GM20431 (cell line): ENCODE measurements around the gene CIT.

Source experiments
- in situ Hi-C: fragments of 300-500 bp; cut with MseI, MboI; formaldehyde crosslinking; loops from one replicate; pipeline ENCODE4 v1.15.0; 2020; ENCODE audit warnings: low sequenced_read_pairs; ENCODE audit not compliant: unreplicated experiment

The CIT gene

DNA sequence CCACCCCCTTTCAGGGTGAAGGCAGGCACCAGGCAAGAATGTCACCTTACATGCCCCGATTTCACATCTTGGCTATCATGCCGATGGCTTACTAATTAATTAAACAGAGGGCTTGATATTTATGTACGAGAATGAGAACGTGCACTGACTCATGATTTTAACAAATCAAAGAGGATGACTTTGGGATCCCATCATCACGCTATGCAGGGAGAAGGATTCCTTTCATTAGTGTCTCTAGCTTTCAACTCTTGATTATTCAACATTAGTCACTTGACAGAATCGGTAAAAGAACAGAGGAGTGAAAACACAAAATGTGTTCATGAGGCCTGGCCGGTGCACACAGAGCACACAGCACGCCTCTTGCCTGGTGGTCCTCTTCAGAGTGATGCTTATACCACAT is 128.6 kb downstream of the CIT start:
- in situ Hi-C loops: no loop called here

DNA sequence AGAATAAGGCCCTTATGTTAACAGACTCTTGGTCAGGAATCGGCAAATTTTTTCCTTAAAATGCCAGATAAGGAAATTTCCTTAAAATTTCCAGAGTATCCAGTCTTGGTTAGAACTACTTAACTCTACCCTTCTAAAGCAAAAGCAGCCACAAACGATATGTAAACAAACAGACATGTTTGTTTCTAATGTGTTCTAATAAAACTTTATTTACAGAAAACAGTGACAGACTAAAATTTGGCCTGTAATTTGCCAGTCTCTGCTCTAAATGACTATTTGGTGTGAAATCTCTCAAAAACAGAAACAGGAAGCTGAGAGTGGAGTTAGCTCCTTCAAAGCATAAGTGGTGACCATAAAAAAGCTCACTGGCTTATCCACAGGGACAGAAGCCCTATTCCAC is 131.0 kb downstream of the CIT start:
- in situ Hi-C loops: no loop called here

DNA sequence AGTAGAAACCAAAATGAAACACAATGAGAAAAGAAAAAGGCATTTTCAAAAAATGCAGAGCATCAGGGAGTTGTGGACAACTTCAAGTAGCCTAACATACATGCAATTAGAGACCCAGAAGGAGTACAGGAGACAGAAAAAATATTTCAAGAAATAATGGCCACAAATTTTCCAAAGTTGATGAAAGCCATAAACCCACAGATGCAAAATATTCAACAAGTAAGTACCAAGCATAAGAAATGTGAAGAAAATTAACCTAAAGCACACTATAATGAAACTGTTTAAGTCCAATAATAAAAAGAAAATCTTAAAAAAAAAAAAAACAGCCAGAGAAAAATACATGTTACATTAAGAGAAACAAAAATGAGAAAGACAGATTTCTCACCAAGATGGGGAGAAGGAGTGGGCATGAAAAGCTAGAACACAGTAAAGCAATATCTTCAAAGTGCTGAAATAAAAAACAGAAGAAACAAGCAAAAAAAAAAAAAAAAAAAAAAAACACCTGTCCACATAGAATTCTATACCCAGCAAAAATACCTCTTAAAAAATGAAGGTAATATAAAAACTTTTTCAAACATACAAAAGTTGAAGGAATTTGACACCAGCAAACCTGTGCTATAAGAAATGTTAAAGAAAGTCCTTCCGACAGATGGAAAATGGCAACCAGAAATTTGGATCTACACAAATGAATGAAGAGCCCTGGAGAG is 132.1 kb downstream of the CIT start:
- in situ Hi-C loops: no loop called here

DNA sequence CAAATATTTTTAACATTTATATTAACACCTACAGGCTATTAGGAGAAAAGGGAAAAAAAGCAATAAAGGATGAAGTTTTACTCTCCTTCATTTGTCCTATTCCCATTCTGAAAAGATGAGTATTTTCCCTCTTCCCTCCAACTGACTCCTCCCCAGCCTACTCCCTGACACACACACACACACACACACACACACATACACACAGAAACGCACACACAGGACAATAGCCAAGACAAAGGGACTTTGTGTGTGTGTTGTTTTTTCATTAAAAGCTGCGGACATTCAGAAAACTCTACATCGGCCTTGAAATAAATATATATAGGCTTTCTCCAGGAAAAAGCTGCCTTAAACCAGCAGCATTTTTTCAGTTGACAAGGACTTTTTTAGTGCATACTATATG is 134.4 kb downstream of the CIT start:
- in situ Hi-C loops: no loop called here

DNA sequence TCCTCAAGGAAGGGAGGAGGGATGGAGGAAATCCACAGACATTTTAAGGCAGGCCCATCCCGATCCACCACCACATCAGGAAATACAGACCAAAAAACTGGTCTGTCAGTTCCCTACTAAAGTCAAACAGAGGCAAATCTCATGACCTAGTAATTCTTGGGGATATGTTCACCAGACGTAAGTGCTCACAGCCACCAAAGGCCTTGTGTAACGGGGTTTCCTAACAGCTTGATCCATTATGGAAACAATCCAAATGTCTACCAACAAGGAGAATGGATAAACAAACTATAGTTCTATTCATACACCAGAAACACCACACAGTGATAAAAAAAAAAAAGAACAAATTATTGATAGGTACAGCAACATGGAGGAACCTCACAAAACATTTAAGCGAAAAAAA is 136.3 kb downstream of the CIT start:
- in situ Hi-C loops: no loop called here

DNA sequence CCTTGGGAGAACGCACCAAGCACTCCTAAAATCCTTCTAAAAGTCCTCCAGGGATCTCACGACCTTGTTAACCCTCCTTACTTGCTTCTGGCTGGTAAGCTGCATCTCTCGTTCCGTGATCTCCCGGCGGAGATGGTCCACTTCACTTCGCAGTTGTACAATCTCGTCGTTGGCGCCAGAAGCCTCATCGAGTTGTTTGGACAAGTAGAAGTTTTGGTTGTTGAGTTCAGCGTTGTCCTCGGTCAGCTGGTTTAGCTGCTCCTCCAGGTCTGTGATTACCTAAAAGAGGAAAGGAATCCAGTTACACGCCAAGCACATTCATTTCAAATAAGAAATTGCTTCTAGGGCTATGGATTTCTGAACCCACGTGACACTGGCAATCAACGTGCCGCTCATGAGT is 142.0 kb downstream of the CIT start:
- in situ Hi-C loops: no loop called here

DNA sequence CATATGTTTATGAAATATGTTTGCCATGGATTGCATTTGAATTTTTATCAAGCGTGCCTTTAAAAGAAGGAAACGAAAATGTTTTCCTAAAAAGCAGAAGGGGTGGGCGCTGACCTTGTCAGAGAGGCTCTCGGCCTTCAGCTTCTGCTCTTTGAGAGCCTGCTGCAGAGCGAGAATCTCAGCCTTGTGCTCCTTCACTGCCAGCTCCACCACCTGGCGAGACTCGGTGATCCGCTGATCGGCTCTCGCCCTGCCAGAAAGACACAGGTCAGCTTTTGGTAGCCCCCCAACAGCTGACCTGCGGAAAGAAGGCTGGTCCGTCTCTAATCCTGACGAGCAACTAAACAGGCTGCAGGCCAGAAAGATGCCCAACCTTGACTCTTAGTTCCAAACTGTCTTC is 146.7 kb downstream of the CIT start:
- in situ Hi-C loops: no loop called here

DNA sequence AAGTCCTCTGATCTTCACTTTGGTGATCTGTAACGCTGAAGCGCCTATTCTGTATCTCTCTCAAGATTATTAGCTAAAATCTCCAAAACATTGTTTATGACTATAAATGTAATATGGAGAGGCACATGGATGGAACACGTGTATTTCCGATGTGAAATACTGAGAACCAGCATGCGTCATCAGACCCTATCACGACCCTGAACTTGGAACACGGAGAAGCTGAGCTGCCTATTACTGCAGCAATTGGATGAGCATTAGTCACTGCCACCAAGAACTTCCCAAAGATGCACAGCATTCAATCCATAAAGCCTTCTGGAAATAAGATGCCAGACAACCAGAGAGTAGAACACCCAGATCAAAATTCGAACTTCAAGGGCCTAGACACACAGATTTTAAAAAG is 147.2 kb downstream of the CIT start:
- in situ Hi-C loops: no loop called here

DNA sequence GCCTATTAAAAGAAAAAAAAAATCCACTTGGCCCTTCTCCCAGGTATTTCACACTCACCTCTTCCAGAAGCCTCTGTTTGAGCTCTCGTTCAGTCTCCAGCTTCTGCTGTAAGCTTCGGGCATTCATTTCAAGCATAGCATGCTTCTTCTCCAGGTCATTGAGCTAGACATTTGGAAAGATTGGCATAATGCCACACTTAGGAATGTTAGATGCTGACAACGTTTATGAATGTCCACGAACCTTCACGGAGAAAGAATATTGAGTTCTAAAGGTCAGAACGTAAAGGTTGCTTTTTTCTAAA is 148.7 kb downstream of the CIT start:
- in situ Hi-C loops: no loop called here

DNA sequence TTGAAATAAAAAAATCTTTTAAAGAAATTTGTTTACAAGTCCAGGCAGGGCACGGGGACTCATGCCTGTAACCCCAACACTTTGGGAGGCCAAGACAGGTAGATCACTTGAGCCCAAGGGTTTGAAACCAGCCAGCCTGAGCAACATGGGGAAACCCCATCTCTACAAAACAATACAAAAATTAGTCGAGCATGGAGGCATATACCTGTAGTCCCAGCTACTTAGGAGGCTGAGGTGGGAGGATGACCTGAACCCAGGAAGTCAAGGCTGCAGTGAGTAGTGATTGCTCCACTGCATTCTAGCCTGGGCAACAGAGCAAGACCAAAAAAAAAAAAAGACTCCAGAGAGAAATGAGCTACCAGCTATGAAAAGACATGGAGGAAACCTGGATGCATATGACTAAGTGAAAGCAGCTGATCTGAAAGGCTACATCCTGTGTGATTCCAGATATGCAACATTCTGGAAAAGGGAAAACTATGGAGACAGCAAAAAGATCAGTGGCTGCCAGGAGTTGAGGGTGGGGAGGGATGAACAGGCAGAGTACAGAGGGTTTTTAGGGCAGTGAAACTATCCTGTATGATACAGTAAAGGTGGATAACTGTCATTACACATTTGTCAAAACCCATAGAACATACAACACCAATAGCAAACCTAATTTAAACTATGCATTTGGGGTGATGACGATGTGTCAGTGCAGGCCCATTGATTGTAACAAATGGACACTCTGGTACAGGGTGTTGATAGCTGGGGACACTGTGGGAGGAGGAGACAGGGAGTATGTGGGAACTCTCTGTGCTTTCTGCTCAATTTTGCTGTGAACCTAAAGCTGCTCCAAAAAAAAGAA is 149.3 kb downstream of the CIT start:
- in situ Hi-C loops: no loop called here

DNA sequence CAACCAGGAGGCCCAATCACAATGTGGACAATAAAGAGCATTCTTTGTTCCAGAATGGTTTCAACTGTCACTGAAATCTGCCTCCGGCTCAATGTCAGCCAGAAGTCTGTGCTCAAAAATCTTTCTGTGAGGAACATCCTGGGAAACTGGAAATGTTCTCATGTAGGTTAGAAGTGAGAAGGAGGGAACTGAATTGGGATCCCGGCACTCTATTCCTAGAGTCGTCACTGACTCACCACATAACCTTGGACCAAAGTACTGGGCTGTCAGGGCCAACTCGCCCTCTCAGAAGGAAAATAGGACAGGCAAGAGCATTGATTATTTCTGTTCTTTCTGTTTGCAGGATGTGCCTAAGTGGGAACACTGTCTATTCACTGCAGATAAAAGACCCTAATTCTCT is 151.6 kb downstream of the CIT start:
- in situ Hi-C loops: no loop called here

DNA sequence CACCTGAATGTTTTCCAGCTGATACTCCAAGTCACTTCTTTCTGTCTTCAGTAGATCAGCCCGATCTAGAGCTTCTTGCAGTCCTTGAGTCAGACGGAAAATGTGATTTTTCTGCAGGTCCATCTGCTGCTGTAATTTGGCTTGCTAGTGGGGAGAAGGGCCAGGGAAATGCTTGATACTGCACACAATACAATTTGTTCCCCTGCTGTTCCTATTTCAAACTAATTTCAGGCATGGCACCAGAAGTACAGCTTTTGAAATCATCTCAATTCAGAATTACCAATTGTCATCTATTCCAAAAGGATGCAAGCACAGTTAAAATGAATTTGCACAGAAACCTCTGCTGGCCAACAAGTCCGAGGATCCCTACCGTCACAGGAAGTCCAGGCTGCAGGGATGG is 155.8 kb downstream of the CIT start:
- in situ Hi-C loops: no loop called here

DNA sequence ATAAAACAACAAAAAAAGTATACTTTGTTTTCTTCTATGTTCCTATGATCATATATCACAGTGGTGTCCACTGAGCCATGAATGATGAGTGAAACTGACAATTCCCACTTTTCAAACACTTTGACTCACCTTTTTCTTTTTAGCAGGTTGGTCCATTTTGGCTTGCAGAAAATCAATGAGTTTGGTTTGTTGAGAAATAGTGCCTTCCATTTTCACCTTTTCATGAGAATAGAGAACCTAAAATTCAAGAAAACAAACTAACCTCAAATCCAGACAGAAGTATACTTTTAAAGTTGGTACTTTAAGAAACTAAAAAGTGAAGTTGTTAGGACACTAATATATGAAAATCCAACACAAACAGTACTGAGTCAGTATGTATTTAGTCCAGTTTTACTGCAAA is 156.8 kb downstream of the CIT start:
- in situ Hi-C loops: no loop called here

DNA sequence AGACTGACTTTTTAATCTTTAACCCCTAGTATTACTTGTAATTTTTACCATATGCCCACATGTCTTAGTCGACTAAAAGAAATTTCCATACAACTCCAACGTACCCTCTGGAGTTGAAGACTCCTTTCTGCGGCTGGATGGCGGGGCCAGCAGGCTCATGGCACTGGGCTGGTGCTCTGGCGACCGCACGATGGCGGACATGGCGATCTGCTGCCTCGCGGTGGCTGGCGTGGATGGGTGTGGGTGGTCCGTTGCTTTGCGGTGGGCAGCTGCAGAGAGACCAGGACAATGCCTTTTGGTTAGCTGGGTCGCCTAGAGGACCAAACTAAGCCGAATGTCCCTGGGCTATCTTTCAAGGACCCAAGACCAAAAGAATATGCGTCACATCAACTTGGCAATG is 159.0 kb downstream of the CIT start:
- in situ Hi-C loops: no loop called here

DNA sequence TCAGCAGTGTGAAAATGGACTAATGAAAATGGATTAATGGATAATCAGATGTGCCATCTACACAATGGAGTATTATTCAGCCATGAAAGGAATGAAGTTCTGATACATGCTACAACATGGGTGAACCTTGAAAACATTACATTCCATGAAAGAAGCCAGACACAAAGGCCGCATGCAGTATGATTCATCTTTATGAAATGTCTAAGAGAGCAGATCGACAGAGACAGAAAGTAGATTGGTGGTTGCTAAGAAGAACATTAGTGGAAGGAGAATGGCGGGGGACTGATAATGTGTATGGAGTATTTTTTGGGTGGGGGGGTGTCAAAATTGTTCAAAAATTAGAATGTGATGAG is 161.9 kb downstream of the CIT start:
- in situ Hi-C loops: no loop called here

DNA sequence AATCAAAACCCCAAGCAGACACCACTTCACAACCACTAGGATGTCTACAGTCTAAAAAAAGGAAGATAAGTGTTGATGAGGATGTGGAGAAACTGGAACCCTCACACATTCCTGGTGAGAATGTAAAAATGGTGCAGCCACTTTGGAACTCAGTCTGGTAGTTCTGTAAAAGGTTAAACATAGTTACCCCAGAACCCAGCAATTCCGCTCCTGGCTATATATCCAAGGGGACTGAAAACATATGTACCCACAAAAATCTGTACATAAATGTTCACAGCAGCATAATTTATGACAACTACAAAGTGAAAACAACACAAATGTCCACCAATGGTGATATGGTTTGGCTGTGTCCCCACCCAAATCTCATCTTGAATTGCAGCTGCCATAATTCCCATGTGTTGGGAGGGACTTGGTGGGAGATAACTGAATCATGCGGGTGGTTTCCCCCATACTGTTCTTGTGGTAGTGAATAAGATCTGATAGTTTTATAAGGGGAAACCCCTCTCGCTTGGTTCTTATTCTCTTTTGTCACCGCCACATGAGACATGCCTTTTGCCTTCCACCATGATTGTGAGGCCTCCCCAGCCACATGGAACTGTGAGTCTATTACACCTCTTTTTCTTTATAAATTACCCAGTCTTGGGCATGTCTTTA is 162.4 kb downstream of the CIT start:
- in situ Hi-C loops: no loop called here

DNA sequence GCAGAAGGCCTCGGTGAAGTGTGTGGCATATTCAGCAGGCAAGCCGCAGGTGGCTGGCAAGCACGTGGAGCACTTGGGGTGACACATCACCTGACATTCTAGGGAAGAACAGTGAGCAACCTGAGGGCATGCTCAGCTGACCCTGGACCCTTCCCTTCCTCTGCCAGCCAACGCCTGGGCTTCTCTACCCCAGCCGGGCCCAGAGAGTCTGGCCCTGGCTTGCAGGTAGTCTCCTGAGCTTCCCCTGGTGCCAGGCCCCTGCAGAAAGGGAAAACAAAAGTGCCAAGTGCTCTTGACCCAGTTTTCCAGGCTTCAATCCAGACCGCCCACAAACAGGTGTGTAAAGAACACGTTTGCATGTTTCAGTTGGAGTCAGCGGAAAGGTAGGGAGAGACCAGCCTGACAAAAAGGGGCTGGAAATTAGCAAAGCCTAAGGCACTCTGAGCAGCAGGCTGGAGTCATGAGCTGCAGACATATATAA is 163.5 kb downstream of the CIT start:
- in situ Hi-C loops: no loop called here

DNA sequence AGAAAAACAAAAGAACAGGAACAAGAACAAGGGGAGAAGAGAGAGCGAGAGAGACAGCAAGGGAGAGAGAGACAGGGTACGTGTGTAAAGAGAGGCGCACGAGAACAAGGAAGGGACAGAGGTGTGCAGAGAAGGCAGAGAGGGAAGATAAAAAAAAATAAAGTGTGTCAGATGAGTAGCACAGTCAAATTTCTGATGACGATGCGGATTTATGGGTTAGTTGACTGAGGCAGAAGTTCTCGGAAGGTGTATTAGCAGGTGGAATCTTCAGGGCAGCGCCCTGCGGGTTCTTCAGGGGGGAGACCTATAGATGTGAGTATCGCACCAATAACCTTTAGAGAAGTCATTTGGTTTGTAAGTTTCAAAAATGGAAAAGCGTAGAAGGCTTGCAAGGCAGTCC is 164.4 kb downstream of the CIT start:
- in situ Hi-C loops: no loop called here

DNA sequence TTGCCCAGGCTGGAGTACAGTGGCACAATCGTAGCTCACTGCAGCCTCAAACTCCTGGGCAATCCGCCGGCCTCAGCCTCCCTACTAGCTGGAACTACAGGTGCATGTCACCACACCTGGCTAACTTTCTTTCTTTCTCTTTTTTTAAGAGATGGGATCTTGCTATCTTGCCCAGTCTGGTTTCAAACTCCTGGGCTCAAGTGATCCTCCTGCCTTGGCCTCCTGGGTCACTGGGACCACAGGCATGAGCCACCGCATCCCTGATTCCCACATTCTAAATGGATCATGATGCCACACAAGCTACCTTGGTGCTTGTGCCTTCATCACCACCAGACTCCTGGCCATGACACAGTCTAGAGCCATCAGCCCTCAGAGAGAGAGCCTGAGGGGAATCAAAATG is 165.4 kb downstream of the CIT start:
- in situ Hi-C loops: no loop called here

DNA sequence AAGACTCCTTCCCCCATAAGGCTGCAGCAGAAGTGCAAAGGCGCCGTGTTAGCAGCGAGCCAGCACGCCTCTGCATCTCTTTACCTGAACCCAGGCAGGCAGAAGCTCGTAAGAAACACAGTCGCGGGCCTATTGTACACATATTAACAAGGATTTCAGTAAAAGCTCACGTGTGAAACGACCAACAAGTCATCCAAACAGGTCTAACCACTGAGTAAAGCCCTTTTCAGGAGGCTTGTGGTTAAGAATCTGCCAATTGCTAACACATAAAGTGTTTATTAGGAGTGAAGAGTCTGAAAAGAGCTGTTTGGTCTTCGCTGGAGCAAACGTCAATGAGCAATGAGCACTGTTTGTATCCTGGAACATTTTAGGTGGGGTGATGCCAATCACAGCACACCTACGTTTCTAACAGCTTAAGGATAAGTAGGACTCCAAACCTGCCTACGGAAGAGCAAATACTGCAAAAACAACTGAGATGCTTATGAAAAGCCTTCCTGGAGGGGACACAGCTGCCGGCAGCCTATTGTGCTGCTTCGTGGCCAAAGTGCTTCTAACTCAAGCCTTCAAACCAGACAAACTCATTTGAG is 166.1 kb downstream of the CIT start:
- in situ Hi-C loops: no loop called here

DNA sequence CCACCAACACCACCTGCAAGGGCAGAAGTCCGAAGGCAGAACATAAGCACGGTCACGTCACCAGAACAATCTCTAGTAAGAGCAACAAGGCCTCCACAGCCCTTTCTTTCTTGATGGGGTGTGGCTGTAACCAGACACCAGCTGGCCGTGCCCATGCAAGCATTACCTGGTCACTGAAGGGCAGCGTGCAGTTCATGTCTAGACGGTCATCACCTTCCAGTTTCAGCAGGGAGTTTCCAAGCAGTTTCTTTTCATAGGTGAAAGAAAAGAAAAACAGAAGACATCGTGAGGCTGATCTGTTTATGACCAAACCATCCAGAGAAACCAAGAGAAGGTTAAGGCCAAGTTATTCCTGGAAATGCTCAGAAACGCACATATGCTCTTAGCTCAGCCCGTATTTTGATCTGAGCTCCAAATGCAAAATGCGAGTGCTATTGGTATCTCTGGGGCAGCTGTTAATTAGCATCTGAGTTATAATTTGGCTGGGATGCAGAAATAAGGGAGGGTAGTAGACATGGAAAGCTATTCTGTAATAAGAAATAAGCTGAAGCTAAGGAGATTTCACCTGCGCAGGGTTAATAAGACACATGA is 166.7 kb downstream of the CIT start:
- in situ Hi-C loops: no loop called here
